Left lobe of liver (tissue), 2 donors: ENCODE results near the gene TMEM170A. TPM values are rescaled to one million over a fixed set of nuclear protein-coding genes. Genes with fewer than 3 reads are reported as not detected.
"Not testable (repeated sequence)": the region's sequence is repeated elsewhere in the genome, so short reads cannot be mapped to it uniquely, and the experiment has no call there.

Experiments used
- ATAC-seq: fragments of 200-7000 bp; cut with Tn5 transposase; one replicate; pipeline ENCODE4 v1.9.1; 2020; ENCODE audit warnings: mild to moderate bottlenecking, moderate library complexity
- DNase-seq: peaks from one replicate; pipeline ENCODE4 v3.0.0-alpha.2; 2020; ENCODE audit warnings: low spot score
- total RNA-seq: library from RNA; stranded (reverse); gene quantifications from one replicate; pipeline ENCODE4 v1.2.1, GENCODE V29; 2021
- donor health status: DM: no; HTN: no; CAD: no; lungs with moderate emphysema.
- donor health status: DM: no; HTN: yes; CAD: no.

TMEM170A gene, protein sequence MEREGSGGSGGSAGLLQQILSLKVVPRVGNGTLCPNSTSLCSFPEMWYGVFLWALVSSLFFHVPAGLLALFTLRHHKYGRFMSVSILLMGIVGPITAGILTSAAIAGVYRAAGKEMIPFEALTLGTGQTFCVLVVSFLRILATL
- total RNA-seq: 10.5 TPM

DNA sequence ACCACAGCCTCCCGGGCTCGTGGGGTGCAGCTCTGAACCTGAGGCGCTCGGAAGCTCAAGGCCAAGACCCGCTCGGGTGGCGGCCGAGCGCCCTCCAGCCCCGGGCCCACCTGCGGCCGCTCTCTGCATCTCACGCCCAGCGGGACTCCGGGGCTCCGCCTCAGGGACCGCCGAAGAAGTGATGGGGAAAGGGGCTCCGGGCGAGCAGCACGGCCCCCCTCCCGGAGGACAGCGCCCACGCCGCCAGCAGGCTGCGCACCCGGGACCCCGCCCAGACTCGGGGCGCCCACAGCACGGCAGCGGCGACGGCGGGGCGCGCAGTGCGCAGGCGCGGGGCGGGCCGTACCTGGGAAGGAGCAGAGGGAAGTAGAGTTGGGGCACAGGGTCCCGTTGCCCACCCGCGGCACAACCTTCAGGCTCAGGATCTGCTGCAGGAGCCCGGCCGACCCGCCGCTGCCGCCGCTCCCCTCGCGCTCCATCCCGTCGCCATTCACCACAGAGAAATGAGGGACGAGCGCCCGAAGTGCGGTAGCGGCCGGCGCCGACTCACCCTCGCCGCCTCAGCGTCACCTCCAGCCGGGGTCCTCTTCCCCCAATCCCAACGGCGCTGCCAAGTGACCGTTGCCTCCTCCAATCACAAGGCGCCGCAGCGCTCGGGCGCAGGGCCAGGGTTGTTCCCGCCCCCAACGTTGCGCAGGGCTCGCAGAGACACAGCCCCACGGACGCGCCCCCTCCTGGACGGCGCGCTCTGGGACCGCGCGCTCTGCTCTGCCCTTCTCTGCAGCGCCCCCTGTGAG, at the start of gene TMEM170A:
Gene TMEM170A, minus strand, starts transcription at position 568 of the 797 bp plus-strand sequence. Its CDS starts 89 bp downstream, at position 479.
- DNase-seq: peak; percentile 100
- peak; percentile 91 for ATAC-seq

DNA sequence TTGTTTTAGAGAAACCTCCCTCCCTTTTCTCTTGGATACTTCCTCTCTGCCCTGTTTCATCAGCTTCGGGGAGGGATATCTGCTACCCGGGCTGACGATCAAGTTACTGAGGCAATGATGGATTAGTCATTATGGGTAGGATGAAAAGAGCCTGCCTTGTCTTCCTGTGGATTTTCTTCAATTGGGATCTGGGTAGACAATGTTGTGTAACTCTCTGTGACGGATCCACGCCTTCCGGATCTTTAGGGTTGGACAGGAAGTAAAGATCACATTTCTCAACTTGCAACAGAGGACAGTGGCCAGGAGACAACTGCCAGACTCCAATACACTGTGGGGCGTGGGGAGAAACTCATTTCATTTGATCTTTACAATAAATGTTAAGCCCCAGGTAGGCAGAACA, 42.1 kb upstream of the TMEM170A start:
- no peak for DNase-seq
- peak; percentile 79 for ATAC-seq

DNA sequence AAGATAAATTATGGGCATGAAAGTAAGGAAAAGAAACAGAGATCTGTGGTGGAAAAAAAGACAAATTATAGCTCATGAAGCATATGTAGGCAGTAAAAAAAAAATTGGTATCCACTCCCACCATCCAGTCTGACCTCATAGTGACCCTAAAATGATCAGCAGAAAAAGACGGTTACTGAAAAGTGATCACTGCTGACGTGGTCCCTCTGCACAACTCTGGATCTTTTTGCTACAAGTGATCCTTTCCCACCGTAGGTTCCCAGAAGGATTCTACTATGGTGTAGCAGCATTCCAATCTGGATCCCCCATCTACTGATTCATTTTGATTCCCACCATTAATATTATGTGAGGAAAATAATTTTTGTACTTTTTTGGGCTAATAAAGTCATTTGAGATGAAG, 41.6 kb upstream of the TMEM170A start:
- DNase-seq (no peak), ATAC-seq (no peak)

DNA sequence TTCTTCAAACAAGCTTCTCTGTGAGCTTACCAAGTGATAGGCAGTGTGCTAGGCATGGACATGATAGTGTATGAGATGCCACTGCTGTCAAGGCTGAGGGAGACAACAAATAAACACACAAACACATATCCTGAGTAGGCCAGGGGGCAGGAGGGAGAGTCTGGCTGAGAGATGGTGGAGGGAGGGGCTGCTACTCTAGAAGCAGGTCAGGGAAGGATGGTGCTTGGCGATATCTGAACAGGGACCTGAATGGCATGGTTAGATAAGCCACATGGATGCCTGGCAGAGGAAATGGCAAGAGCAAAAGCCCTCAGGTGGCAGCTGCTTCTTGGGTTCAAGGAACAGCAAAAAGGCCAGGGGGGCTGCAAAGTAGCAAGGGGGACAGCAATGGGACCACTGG, 39.3 kb upstream of the TMEM170A start:
- ATAC-seq: no peak
- DNase-seq: no peak

DNA sequence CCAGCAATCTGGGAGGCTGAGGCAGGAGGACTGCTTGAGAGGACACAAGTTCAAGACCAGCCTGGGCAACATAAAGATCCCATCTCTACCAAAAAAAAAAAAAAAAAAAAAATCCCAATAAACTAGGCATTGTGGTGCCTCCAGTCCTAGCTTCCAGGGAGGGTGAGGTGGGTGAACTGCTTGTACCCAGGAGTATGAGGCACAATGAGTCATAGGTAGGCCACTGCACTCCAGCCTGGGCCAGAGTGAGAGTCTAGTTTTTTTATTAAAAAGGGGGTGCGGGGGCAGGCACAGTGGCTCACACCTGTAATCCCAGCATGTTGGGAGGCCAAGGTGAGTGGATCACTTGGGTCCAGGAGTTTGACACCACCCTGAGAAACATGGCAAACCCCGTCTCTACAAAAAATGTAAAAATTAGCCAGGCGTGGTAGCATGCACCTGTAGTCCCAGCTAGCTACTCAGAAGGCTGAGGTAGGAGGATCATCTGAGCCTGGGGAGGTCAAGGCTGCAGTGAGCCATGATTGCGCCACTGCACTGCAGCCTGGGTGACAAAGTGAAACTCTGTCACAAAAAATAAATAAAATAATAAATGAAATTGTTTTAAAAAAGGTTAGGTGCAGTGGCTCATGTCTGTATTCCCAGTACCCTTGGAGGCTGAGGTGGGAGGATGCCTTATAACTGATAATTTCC, 38.6 kb upstream of the TMEM170A start:
- no peak for DNase-seq
- no peak for ATAC-seq

DNA sequence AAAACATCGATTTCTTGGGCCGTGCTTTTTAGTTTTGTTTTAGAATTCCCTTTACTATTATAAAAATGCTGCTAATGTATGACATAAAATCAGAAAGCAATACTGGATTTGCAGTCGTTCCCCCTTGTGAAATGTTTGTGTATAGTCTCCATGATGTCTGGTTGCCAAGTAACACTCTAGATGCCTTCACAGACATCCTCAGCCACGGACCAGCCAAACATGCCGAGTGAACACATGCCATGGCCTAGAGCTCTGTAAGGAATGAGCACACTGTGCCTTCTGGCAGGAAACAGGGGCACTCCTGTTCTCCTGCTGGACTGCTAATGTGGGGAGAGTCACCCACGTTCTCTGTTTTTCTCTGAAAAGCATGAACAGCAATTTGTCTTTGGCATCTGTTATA, 37.3 kb upstream of the TMEM170A start:
- ATAC-seq, DNase-seq: not testable (repeated sequence)

DNA sequence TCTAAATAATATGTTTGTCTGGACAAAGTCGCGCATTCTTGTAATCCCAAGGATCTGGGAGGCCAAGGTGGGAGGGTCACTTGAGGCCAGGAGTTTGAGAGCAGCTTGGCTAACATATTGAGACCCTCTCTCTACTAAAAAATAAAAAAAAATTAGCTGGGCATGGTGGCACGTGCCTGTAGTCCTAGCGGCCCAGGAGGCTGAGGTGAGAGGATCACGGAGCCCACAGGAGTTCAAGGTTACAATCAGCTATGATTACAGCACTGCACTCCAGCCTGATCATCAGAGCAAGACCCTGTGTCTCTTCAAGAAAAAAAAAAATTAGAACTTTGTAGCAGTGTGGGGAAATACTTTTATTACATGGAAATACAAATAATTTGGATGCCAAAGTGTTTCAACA, 36.9 kb upstream of the TMEM170A start:
- no peak for DNase-seq
- ATAC-seq: no peak

DNA sequence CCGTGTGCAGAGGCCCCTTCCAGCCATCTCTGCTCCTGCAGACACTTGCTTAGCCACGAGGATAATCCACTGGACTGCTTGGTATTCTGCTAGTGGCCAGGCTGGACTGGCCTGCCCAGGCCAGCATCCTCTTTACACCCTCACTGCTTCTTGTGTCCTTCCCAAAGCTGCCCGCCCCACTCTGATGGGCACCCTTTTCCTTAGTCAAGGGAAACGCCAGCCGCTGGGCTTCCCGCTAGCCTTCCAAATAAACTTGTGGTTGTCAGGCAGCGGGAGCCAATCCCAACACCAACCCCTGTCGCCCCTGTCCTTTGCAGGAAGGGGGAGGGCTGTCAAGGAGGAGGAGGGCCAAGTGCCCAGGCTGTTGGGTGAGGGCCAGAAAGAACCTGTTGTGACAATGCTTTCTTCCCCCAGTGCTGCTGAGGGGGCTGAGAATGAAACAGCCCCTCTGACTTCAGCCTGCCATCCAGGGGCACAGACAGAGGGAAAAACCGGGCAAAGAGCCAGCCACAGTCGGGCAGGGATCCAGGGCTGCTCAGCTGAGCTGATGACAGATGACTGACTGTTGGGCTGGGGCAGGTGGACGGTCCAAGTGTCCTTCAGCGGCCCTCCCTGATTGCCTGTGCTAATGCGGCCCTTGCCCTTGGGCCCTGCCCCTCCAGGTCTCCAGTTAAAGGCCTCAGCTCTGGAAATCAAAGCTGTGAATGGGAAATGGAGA, 34.3 kb upstream of the TMEM170A start:
- ATAC-seq: peak; percentile 75
- DNase-seq: peak; percentile 66

DNA sequence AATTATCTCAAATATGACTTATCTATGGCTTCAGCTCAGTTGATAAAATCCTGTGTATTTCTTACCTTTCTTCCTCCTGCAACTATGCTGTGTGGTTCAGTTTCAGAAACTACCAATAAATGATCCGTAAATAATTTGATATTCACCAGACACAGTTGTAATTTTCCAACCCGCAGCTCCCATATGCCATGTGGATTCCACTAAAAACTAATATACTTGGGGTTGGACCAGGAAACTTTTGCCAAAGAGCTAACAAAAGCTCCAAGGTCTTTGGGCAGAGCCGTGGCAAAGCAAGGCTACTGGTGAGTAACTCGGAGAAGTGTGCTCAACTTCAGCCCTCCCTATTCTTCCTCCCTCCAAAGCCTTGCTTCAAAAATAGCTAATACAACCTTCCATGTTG, 33.1 kb upstream of the TMEM170A start:
- no peak for DNase-seq
- ATAC-seq: no peak

DNA sequence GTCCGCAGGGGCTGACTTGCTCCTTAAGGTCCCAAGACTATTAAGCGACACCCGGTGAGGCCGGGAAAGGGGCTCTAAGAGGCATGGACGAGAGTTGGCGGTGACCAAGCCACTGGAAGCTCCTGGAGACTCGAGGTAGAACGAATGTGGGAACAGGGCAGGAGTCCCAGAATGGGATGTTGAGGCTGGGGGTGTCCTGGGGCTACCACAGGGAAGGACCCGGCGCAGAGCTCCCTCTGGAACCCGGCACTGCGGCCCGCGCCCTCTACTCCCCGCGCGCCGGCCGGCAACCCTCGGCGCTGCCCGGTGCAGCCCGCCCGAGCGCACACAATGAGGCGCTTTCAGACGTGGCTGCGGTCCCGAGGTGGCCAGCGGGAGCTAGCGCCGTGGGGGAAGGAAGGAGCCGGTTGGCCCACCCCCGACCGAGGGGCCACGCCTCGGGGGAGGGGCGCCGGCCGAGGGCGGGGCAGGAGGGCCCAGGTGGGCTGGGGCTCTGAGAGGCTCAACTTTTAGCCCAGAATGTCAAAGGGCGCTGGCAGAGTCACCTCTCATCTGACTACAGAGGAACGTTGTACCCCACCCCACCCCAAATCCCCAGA, 30.7 kb upstream of the TMEM170A start, which contains the start of gene CHST6:
Gene CHST6, minus strand, starts transcription at position 366 of the 599 bp plus-strand sequence. CDS start 15,613 bp downstream, outside the sequence.
- DNase-seq: no peak
- peak; percentile 55 for ATAC-seq

DNA sequence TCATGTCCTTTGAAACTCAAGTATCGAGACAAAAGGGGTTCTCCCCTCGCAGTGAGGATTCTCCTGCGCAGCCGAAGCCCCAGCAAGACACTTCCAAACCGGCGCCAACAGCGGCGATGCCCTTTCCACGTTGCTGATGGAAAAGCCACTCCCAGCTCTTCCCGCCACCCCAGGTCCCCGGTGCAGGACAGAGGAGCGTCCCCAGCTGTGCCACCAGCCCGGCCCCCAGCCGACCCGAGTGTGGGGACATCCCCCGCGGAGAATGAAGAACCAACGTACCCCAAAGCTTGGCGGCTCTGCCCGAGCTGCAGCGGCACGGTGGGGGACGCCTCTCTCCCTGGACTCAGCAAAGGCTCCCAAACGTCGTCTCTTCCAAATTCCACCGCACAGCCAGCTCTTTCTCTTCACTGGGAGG, 30.2 kb upstream of the TMEM170A start:
- no peak for DNase-seq
- peak; percentile 11 for ATAC-seq

DNA sequence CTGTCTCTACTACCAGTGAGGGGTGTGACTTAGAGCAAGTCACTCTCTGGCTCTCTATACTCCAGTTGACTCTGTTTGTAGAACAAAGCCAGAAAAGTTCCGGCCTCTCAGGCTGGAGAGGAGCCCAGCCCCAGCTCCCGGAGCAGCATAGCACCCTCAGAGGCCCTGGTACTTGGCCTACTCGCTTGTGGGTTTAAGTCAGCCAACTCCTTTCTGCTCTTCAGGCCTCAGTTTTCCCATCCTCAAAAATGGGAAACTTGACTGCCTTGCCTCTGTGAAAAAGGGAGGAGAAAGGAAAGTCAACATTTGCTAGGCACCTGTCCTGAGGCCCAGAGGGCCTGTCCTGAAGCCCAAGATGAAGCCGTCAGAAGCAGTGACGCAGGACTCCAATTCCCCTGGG, 29.7 kb upstream of the TMEM170A start:
- DNase-seq: no peak
- ATAC-seq: no peak

DNA sequence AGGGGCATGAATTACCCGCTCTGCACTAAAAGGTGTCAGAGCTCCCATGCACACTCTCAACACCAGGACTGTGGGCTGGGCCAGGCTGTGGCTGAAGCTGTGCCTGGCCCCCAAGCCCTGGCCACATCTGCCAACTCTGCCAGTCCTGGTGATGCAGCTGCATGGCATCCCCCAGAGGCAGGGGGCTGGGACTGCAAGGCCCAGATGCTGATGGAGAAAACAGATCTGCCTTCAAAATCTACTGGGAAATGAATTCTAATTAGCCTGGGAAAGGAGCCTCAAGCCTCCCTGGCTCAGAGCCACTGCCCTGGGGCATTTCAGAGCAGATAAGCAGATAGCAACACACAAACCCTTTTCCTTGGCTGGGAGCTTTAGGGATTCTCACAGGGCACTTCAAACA, 27.4 kb upstream of the TMEM170A start:
- DNase-seq: no peak
- no peak for ATAC-seq

DNA sequence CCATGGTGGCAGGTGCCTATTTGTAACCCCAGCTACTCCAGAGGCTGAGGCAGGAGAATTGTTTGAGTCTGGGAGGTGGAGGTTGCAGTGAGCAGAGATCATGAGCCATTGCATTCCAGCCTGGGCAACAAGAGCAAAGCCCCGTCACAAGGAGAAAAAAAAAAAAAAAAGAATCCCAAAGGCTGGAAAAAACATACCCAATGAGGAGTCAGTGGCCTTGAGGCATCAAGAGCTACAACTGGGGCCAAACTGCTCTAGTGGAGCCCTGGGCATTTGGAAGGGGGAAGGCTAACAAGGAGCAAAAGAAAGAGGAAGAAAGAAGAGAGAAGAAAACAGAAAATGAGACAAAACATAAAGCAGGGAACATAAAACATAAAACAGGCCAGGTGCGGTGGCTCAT, 23.8 kb upstream of the TMEM170A start:
- no peak for ATAC-seq
- no peak for DNase-seq

DNA sequence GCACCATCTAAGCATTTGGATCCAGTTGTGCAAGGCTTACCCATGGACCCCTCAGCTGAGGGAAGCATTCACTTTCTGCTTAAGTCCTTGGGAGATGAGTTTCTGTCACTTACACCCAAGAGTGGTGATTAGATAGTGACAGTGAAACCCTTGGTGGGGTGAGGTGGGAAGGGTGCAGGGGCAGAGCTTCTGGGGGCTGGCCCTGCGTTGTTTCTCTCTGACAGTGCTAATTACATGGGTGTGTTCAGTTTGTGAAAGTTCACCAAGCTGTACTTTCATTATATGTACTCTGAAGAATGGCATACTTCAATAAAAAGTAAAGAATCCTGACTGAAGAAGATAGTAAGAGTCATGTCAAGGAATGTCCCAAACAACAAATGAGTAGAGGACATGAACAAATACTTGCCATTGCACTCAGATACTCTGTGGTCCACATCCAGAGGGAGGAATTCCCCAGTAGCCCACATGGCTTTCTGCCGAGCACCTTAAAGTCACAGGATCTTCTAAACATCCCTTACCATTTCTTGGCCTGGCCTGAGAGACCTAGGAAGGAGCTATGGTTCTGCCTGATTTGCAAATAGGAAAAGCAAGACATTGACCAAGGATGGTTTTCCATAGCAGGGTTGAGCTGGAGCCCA, 22.3 kb upstream of the TMEM170A start:
- ATAC-seq (no peak), DNase-seq (no peak)

DNA sequence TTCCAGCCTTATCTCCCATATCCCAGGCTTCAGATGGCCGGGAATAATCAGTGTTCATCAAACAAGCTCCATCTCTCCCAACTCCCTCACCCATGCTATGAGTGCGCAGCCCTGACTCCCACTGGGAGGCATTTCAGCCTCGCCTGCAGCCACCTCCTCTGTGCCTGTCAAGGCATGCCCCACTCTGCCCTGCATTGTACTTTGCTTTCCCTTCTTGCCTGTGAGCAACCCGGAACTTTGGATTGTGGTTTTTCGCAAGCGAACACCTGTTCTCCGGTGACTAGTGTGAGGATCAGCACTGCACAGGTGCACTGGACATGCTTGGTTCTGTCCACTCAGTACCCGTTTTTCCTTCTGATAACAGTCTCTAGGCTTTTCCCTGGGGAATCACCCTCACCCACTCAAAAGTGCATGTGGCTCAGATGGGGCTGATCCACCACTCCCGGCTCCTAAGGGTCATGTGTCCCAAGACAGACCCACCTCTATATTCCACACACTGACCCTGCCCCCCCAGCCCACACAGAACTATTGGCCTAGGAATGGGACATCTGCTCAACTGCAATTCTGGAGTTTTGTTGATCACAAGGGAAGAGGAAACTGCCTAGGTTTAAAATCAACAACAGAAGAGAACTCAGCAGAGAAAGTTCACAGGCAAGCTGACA, 21.7 kb upstream of the TMEM170A start:
- no peak for DNase-seq
- ATAC-seq: no peak

DNA sequence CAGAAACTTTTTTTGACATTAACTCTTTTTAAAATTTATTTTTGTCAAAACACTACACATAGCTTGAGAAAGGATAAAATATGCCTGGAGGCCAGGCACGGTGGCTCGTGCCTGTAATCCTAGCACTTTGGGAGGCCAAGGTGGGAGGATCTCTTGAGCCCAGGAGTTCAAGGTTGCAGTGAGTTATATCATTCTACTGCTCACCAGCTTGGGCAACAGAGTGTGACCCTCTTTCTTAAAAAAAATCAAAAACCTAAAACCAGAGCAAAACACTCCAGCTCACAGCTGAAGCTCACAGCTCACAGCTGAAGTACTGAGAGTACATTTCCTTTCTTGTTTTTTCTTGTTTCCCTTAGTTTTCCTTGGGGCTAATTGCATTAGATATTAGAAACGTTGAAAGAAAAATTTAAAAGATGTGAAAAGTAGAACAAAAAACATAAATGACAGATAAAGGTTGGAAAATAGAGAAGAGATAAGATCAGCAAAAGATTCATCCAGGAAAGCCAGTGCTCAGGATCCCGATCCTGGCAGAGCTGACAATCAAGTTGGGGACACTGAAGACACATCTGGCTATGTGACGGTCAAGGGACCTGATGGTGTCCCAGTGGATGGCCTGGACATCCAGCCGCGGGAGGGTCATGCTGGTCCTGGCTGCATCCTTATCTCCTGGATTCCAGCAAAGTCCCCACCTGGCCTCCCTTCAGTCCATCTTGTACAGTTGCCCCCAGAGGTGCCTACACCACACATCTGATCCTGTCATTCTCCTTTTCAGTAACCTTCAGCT, 20.9 kb upstream of the TMEM170A start:
- ATAC-seq (no peak), DNase-seq (no peak)

DNA sequence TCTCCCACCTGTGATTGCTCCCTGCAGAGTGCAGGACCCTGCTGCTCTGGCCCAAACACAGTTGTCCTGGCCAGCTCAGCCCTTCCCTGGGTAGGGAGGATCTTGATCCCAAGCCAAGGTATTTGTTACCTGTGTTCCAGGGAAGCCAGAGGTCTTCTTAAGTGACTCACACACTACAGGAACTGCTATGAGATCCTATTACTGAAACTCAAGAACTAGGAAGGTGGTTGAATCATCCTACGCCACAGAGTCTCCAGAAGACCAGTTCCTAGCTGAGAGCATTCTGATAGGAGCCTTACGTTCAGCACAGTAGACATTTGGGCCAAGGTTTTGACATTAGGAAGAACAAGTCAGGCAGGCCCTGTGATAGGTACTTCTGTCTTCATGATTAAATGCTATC, 18.7 kb upstream of the TMEM170A start:
- ATAC-seq (no peak), DNase-seq (no peak)
